ENCODE results near the gene IGFBP3.

- TF ChIP-seq CTCF (IDR thresholded peaks at IDR 0.05) (no peak), POLR2A (IDR thresholded peaks at IDR 0.05) (no peak)
Measured at GRCh38 chr7:45940939-45941338, 19.9 kb upstream of the IGFBP3 start.
